HG02884 (cell line): Measurements from ENCODE around the gene SPSB1.

Source experiments
- ATAC-seq: cut with Tn5 transposase; IDR thresholded peaks from one replicate; pipeline ENCODE4 v1.9.1; 2021; ENCODE audit warnings: mild to moderate bottlenecking, moderate library complexity; ENCODE audit not compliant: unreplicated experiment

Gene SPSB1

DNA sequence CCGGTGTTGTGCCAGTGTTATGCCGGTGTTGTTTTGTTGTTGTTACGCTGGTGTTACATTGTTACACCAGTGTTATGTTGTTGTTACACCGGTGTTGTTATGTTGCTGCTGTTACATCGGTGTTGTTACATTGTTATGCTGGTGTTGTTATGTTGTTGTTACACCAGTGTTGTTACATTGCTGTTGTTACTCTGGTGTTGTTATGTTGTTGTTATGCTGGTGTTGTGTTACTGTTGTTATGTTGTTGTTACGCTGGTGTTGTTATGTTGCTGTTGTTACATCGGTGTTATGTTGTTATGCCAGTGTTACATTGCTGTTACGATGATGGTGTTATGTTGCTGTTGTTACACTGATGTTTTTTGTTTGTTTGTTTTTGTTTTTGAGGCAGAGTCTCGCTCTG is 34.1 kb upstream of the SPSB1 start:
- ATAC-seq: no peak

- ATAC-seq: no peak
Observed at GRCh38 chr1:9260059-9260766, 32.5 kb upstream of the SPSB1 start.

- no peak for ATAC-seq
Observed at GRCh38 chr1:9261496-9261895, 31.2 kb upstream of the SPSB1 start.

- ATAC-seq: no peak
Observed at GRCh38 chr1:9262096-9262986, 30.4 kb upstream of the SPSB1 start.

DNA sequence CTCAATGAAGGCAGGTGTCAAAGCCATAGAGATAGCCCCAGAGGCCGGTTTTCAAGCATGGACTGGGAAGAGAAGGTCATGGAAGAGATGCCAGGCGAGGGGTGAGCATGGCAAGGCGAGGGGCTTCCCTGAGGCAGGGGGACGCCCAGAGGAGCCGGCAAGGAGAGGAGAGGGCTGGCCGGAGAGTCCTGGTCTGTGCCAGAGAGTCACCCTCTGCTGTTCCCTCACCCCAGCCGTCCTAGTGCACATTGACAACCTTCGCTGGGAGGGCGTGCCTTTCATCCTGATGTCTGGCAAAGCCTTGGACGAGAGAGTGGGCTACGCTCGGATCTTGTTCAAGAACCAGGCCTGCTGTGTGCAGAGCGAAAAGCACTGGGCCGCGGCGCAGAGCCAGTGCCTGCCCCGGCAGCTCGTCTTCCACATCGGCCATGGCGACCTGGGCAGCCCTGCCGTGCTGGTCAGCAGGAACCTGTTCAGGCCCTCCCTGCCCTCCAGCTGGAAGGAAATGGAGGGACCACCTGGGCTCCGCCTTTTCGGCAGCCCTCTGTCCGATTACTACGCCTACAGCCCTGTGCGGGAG is 29.3 kb upstream of the SPSB1 start:
- ATAC-seq: no peak

DNA sequence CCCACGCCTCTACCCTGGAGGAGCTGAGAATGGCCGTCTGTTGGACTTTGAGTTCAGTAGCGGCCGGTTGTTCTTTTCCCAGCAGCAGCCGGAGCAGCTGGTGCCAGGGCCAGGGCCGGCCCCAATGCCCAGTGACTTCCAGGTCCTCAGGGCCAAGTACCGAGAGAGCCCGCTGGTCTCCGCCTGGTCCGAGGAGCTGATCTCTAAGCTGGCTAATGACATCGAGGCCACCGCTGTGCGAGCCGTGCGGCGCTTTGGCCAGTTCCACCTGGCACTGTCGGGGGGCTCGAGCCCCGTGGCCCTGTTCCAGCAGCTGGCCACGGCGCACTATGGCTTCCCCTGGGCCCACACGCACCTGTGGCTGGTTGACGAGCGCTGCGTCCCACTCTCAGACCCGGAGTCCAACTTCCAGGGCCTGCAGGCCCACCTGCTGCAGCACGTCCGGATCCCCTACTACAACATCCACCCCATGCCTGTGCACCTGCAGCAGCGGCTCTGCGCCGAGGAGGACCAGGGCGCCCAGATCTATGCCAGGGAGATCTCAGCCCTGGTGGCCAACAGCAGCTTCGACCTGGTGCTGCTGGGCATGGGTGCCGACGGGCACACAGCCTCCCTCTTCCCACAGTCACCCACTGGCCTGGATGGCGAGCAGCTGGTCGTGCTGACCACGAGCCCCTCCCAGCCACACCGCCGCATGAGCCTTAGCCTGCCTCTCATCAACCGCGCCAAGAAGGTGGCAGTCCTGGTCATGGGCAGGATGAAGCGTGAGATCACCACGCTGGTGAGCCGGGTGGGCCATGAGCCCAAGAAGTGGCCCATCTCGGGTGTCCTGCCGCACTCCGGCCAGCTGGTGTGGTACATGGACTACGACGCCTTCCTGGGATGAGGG is 28.5 kb upstream of the SPSB1 start:
- no peak for ATAC-seq

DNA sequence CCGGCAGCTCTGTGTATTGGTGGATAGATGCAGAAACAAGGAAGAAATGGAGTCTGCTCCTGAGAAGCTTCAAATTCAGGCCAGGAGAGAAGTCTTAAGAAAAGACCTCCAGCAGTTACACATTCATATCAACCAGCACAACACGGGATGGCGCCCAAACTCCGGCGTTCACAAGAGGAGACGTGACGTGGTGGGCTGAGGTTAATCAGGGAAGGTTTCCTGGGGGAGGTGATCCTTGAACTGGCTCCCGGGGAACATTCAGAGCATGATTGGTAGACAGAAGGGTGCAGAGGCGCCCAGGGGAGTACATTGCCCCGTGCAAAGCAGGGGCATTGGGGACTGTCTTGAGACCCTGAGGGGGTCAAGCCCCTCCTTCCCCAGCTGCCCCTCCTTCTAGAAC is 27.7 kb upstream of the SPSB1 start:
- no peak for ATAC-seq

DNA sequence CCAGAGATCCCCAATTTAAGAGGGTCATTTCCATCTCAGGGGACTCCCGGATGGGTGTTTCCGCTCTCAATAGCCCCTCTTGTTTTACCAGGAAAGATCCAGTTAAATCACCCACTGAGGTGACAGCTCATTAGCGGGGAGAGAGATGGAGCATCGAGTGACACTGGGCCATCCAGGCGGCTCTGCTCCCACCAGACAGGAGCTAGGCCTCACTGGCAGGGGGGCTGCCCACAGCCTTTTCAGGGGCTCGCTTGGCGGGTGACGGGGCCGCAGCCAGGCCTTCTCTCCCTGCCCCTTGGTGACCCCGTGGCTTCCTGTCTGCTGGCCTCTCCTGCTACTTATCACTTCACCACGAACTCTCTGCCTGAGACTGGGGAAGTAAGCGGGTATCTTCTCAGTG is 26.7 kb upstream of the SPSB1 start:
- no peak for ATAC-seq

- ATAC-seq: no peak
Observed at GRCh38 chr1:9267352-9267686, 25.4 kb upstream of the SPSB1 start.

- no peak for ATAC-seq
Observed at GRCh38 chr1:9267827-9268581, 24.7 kb upstream of the SPSB1 start.

DNA sequence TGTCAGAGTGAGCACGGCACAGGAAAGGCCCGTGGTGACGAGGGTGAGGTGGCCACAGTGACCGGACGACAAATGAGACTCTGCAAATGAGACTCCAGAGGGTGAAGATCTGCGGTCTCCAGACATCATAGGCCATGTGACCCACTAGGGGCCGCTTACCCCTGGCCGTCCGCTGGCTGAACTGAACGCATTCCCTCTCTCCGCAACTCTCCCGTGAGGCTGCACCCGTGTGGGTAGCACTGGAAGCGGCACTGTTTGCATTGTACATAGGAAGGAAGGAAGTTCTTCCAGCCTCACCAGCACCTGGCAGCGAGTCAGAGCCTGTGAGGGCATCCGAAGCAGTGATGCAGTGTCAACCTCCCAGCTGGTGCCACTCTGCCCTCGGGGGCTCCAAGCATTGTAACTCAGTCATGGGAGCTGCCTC is 23.6 kb upstream of the SPSB1 start:
- no peak for ATAC-seq

- ATAC-seq: no peak
Observed at GRCh38 chr1:9269721-9270120, 23.0 kb upstream of the SPSB1 start.

- ATAC-seq: no peak
Observed at GRCh38 chr1:9270290-9270883, 22.3 kb upstream of the SPSB1 start.

- no peak for ATAC-seq
Observed at GRCh38 chr1:9271283-9271682, 21.4 kb upstream of the SPSB1 start.

GRCh38 chr1:9271861-9272595 is 20.7 kb upstream of the SPSB1 start:
- no peak for ATAC-seq

DNA sequence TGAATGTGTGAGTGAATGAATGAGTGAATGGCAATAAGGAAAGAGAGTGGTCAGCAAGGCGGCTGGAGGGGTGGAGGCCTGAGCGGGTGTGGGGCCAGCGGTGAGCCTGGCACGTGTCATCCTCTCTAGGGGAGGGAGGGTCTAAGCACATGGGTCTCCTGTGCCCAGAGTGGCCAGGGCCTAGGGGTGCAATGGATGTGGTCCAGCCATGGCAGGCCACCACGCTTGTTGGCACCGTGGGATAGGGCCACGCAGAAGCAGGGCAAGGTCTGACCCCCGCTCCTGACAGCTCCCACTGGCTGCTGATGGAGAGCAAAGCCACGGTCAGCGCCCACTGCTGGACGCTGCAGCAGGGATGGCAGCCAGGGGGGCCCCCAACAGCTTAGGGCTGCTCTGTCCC is 19.5 kb upstream of the SPSB1 start:
- ATAC-seq: no peak

- ATAC-seq: no peak
Observed at GRCh38 chr1:9275161-9275560, 17.5 kb upstream of the SPSB1 start.

GRCh38 chr1:9275567-9276034 is 17.1 kb upstream of the SPSB1 start:
- ATAC-seq: peak; percentile 60

GRCh38 chr1:9278116-9278515 is 14.6 kb upstream of the SPSB1 start:
- no peak for ATAC-seq
